Prostate gland (tissue), 2 donors: Measurements from ENCODE around the gene UHRF2.

Experiments used
- CTCF ChIP-seq, 4 experiments: fragments of 200-600 bp in 2 of 4; fragments of 450-650 bp in 2 of 4; sonication (generic) in 2 of 4; IDR thresholded peaks; 1 replicate in 3 of 4; 2 replicates in 1 of 4; pipeline ENCODE4 v1.5.1; 2016 to 2019; ENCODE audit warnings: antibody characterized with exemption in 4 of 4, mild to moderate bottlenecking in 2 of 4, moderate library complexity in 2 of 4
- POLR2A ChIP-seq: fragments of 450-650 bp; IDR thresholded peaks from one replicate; pipeline ENCODE4 v1.6.1; 2016; ENCODE audit warnings: antibody characterized with exemption, mild to moderate bottlenecking
- POLR2AphosphoS5 ChIP-seq: sonication (generic); formaldehyde crosslinking; IDR thresholded peaks from one replicate; pipeline ENCODE4 v1.6.1; 2017; ENCODE audit warnings: antibody characterized with exemption

- TF ChIP-seq CTCF (IDR thresholded peaks at IDR 0.05) = no peak
- no peak for TF ChIP-seq POLR2AphosphoS5
- no peak for TF ChIP-seq POLR2A
Measured at GRCh38 chr9:6384732-6385131, 28.3 kb upstream of the UHRF2 start.
